Body of pancreas (tissue), 4 donors: ENCODE results near the gene CD46. TPM values are rescaled to one million over a fixed set of nuclear protein-coding genes. Genes with fewer than 3 reads are reported as not detected.

Experiments
- ATAC-seq: fragments of 150-250 bp; one replicate; pipeline ENCODE4 v1.9.1; 2016
- DNase-seq, 4 donors: peaks; one replicate each; pipeline ENCODE4 v3.0.0-alpha.2; 2019
- H3K27ac ChIP-seq, 4 donors: fragments of 200-600 bp; sonication (generic); 1 replicate in 3 of 4; 2 replicates in 1 of 4; pipeline versions ENCODE4 v1.5.1 to v1.6.1; 2016 to 2019; ENCODE audit warnings: mild to moderate bottlenecking in 1 of 4, mixed read lengths in 1 of 4, moderate library complexity in 1 of 4
- H3K27me3 ChIP-seq, 2 donors: fragments of 200-600 bp; sonication (generic); one replicate each; pipeline ENCODE4 v1.6.0; 2016; ENCODE audit warnings: mild to moderate bottlenecking in 1 of 2
- H3K36me3 ChIP-seq, 2 donors: fragments of 200-600 bp; sonication (generic); replicated peaks in 1 of 2; 2 replicates each; pipeline ENCODE4 v1.5.1; 2016; ENCODE audit warnings: low read depth in 2 of 2; ENCODE audit not compliant: insufficient read depth in 1 of 2
- H3K4me1 ChIP-seq: fragments of 200-600 bp; sonication (generic); one replicate; pipeline ENCODE4 v1.6.0; 2016
- H3K4me3 ChIP-seq, 2 donors: fragments of 200-600 bp; sonication (generic); 1 replicate in 1 of 2; 2 replicates in 1 of 2; pipeline ENCODE4 v1.5.1; 2016 to 2019
- H3K9me3 ChIP-seq, 3 donors: fragments of 200-600 bp; sonication (generic); 1 replicate in 2 of 3; 2 replicates in 1 of 3; pipeline ENCODE4 v1.5.1; 2016
- CTCF ChIP-seq, 7 experiments: fragments of 450-650 bp in 4 of 7; fragments of 200-600 bp in 3 of 7; sonication (generic) in 3 of 7; IDR thresholded peaks; one replicate each; pipeline ENCODE4 v1.5.1; 2016 to 2019; ENCODE audit warnings: antibody characterized with exemption in 7 of 7
- POLR2A ChIP-seq, 3 donors: fragments of 450-650 bp; IDR thresholded peaks; one replicate each; pipeline ENCODE4 v1.6.1; 2016; ENCODE audit warnings: antibody characterized with exemption in 3 of 3, mild to moderate bottlenecking in 2 of 3
- WGBS, 2 donors: methylation state at CpG; one replicate each; pipeline ENCODE4 v1.1.5; 2017; 5-methylcytosine and 5-hydroxymethylcytosine counted together
- intact Hi-C: fragments of 100-400 bp; cut with DNase I; formaldehyde crosslinking; loops from one replicate; pipeline ENCODE4 v1.15.1; 2023
- total RNA-seq, 2 donors: library from RNA; depleted of rRNA; stranded (reverse); fragments of >200 nt; gene quantifications; one replicate each; pipeline ENCODE4 v1.1.0, GENCODE V29; 2016

The CD46 gene
- total RNA-seq, 2 donors from 2014 or later: 162 to 175 TPM

DNA sequence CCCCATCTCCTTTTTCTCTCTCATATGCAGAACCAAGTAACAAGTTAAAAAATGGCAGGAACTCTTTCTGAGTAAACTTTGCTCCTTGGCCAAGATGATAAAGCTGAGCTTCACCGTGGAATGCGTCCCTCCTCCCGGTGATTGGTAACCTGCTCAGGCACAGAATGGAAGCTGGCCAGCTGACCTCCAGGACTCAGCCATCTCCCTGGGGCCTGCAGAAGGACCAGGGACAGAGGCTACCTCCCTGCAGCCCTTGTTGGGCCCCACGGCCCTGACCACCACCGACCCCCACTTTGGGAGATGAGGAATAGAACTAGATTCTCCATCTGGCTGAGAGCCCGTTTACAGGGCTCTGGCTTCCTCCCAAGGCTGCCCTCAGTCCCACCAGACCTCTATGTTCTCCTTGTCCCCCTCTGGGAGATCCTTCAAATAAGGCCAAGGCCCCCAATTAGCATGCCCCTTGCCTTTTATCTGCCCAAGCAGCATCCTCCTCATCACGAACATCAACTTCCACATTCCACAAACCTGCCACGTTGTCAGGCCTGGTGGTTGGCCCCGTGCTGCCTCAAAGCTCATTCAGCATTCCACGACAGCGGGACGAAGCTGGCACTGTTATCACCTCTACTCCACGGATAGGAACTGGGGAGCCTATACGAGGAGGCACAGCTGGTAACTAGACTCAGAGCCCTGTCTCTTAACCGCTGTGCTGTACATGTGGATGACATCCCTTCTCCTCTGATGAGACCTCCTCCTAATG is 84.9 kb downstream of the CD46 start:
- Histone ChIP-seq H3K27ac (peak overlapping the region in 1 of 4 donors; percentile 7), H3K9me3 (no peaks in the 10 kb centered on the region), H3K36me3 (no peaks in the 10 kb centered on the region), H3K27me3 (no peaks in the 10 kb centered on the region), H3K4me1 (peaks cover 43% of the 10 kb centered on the region), H3K4me3 (no peak overlapping the region)
- ATAC-seq (no peak), DNase-seq (no peak)
- intact Hi-C loops: no loop called here
- WGBS, 2 donors: 61 to 65% methylated on average over 15 of the region's 15 CpGs
- TF ChIP-seq CTCF (IDR thresholded peaks at IDR 0.05) (no peak), POLR2A (IDR thresholded peaks at IDR 0.05) (no peak)

DNA sequence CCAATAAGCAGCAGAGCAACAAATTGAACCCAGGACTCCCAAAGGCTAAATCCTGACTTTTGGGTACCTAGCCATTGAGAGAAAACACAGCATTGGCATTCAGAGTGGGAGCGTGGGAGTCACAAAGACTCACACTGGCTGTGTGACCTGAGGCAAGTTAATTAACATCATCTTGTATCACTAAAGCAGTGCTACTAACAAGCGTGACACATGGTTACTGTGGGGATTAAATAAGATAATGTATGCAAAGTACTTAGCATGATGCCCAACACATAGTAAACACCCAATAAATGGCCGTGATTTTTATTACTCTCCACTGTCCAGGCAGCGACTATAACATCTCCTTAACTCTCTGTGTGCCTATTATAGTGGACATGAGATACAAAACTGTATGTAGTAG is 85.8 kb downstream of the CD46 start:
- H3K36me3 ChIP-seq: no peaks in the 10 kb centered on the region
- no peaks in the 10 kb centered on the region for H3K27me3 ChIP-seq
- peaks cover 36% of the 10 kb centered on the region for H3K4me1 ChIP-seq
- 96% methylated on average over 4 of the region's 4 CpGs for WGBS, 2 donors
- no peaks in the 10 kb centered on the region for H3K9me3 ChIP-seq
- peak overlapping the region in 1 of 4 donors; percentile 22 for H3K27ac ChIP-seq
- no peak overlapping the region for H3K4me3 ChIP-seq
- TF ChIP-seq CTCF (IDR thresholded peaks at IDR 0.05) (no peak), POLR2A (IDR thresholded peaks at IDR 0.05) (no peak)
- intact Hi-C loops: no loop called here
- DNase-seq (no peak), ATAC-seq (no peak)

DNA sequence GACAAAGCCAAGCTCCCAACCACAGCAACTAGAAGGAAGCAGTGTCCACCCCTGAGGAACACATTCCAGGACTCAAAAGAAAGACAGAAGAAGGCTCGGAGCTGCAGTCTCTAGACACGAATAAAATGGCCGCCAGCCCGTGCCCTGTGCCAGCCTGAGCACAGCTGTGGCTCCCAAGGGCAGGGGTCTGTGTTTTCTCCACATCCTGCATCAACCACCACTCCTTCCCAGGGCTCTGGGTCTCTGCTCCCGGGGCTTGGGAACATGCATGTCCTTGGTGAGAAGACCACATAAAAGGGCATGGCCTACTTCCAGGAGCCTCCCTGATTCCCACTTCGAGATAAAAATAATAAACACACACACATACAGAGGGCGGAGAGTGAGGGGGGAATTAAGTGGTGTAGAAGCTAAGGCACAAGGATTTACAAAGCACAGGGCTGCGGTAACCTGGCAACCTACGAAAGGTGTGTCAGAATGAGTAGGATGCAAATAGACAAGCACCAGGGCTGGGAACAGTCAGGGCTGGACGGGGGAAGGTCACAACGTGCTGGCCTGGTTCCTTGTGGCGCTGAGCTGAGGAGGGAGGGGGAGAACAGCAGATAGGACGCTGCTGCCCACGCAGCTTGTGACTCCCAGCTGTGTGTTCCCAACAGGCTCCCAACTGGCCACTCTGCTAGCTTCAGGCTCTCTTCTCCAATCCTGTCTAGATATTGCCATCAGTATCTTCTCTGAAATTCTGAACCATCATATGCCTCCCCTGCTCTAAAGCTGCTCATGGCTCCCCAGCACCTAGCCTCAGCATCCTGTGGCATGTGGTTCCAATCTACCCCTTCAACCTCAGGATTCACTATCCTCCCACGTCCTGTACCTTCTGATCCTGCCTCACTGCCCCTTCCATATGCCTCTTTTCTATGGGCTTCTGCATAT is 86.6 kb downstream of the CD46 start:
- Histone ChIP-seq H3K27ac (peak overlapping the region in 3 of 4 donors; percentile 12 to 24 (median 22)), H3K27me3 (no peaks in the 10 kb centered on the region), H3K4me3 (no peak overlapping the region), H3K4me1 (peaks cover 36% of the 10 kb centered on the region), H3K36me3 (no peaks in the 10 kb centered on the region), H3K9me3 (no peaks in the 10 kb centered on the region)
- intact Hi-C loops: no loop called here
- WGBS, 2 donors: 45 to 57% methylated on average over 15 of the region's 15 CpGs
- ATAC-seq (peak; percentile 91), DNase-seq (peak; percentile 73 to 86 (median 84))
- TF ChIP-seq CTCF (IDR thresholded peaks at IDR 0.05) (no peak), POLR2A (IDR thresholded peaks at IDR 0.05) (peak in 1 of 3 donors; percentile 7)

- ATAC-seq (no peak), DNase-seq (no peak)
- TF ChIP-seq CTCF (IDR thresholded peaks at IDR 0.05) (no peak), POLR2A (IDR thresholded peaks at IDR 0.05) (no peak)
- H3K9me3 ChIP-seq: no peaks in the 10 kb centered on the region
- intact Hi-C loops: no loop called here
- peak overlapping the region in 2 of 4 donors; percentile 12 to 22 for H3K27ac ChIP-seq
- no peaks in the 10 kb centered on the region for H3K36me3 ChIP-seq
- peaks cover 34% of the 10 kb centered on the region for H3K4me1 ChIP-seq
- H3K27me3 ChIP-seq: no peaks in the 10 kb centered on the region
- H3K4me3 ChIP-seq: no peak overlapping the region
Measured at GRCh38 chr1:207839083-207839413, 87.2 kb downstream of the CD46 start.
